MCF 10A (cell line): ENCODE data around the gene ZDHHC17. TPM values are rescaled to one million over a fixed set of nuclear protein-coding genes. Genes with fewer than 3 reads are reported as not detected.

Experiments
- Bru-seq: library from RNA; stranded (reverse); fragments of 400-500 nt; gene quantifications from one replicate; lab custom pipeline; 2021; lab: Mats Ljungman, UMichigan
- BruChase-seq, 2 experiments: library from RNA; stranded (reverse); fragments of 400-500 nt; gene quantifications; one replicate each; lab custom pipeline; 2021; lab: Mats Ljungman, UMichigan
- BruUV-seq: library from RNA; stranded (reverse); fragments of 400-500 nt; replicated peaks from 2 replicates; lab custom pipeline; 2021; lab: Mats Ljungman, UMichigan
- CTCF ChIA-PET: fragments of 300-600 bp; sonication (Branson Sonifier 250); formaldehyde crosslinking; extraction: SDS; loops from one replicate; lab custom pipeline; 2021; ENCODE audit warnings: antibody characterized with exemption, inconsistent platforms; lab: Yijun Ruan, JAX
- POLR2A ChIA-PET: fragments of 300-600, 350-650 bp; sonication (Branson Sonifier 250); formaldehyde crosslinking; extraction: SDS; loops from one replicate; lab custom pipeline; 2020; ENCODE audit warnings: antibody characterized with exemption, inconsistent platforms; lab: Yijun Ruan, JAX
- DNase-seq: peaks from one replicate; pipeline ENCODE4 v3.0.0-alpha.2; 2018; ENCODE audit not compliant: unreplicated experiment
- H3K27ac Mint-ChIP-seq: one replicate; pipeline ENCODE4 v1.8.0; 2022; ENCODE audit warnings: mild to moderate bottlenecking, low read depth, mixed read lengths; ENCODE audit not compliant: unreplicated experiment
- H3K27me3 Mint-ChIP-seq: one replicate; pipeline ENCODE4 v1.8.0; 2022; ENCODE audit warnings: mixed read lengths; ENCODE audit not compliant: insufficient read depth, unreplicated experiment
- H3K36me3 Mint-ChIP-seq: one replicate; pipeline ENCODE4 v1.8.0; 2022; ENCODE audit warnings: mild to moderate bottlenecking, moderate library complexity, mixed read lengths; ENCODE audit not compliant: insufficient read depth, unreplicated experiment
- H3K4me1 Mint-ChIP-seq: one replicate; pipeline ENCODE4 v1.8.0; 2022; ENCODE audit warnings: mixed read lengths; ENCODE audit not compliant: insufficient read depth, unreplicated experiment
- H3K4me3 Mint-ChIP-seq: one replicate; pipeline ENCODE4 v1.8.0; 2022; ENCODE audit warnings: mild to moderate bottlenecking, moderate library complexity, mixed read lengths; ENCODE audit not compliant: unreplicated experiment
- H3K9me3 Mint-ChIP-seq: one replicate; pipeline ENCODE4 v1.8.0; 2022; ENCODE audit warnings: mixed read lengths; ENCODE audit not compliant: unreplicated experiment
- CTCF ChIP-seq: fragments of 200-600 bp; IDR thresholded peaks from one replicate; pipeline ENCODE4 v1.8.0; 2022; ENCODE audit warnings: antibody characterized with exemption, mild to moderate bottlenecking; ENCODE audit not compliant: unreplicated experiment
- intact Hi-C: fragments of 100-400 bp; cut with micrococcal nuclease; formaldehyde crosslinking; loops from 2 replicates; pipeline ENCODE4 v1.14.1; 2022
- long read RNA-seq: library from polyadenylated mRNA; stranded (forward); transcript quantifications from one replicate; pipeline ENCODE4 v2.0.0, GENCODE V29; 2022
- total RNA-seq: library from RNA; stranded (reverse); gene quantifications from 2 replicates; pipeline ENCODE4 v1.2.3, GENCODE V29; 2022

ZDHHC17 gene, protein sequence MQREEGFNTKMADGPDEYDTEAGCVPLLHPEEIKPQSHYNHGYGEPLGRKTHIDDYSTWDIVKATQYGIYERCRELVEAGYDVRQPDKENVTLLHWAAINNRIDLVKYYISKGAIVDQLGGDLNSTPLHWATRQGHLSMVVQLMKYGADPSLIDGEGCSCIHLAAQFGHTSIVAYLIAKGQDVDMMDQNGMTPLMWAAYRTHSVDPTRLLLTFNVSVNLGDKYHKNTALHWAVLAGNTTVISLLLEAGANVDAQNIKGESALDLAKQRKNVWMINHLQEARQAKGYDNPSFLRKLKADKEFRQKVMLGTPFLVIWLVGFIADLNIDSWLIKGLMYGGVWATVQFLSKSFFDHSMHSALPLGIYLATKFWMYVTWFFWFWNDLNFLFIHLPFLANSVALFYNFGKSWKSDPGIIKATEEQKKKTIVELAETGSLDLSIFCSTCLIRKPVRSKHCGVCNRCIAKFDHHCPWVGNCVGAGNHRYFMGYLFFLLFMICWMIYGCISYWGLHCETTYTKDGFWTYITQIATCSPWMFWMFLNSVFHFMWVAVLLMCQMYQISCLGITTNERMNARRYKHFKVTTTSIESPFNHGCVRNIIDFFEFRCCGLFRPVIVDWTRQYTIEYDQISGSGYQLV
- total RNA-seq (26.9 and 28.3 TPM in 2 replicates), Bru-seq, nascent RNA (percentile 82 among the genes with signal in this experiment), BruChase-seq, experiment 1, labeled RNA remaining after a 6-hour chase (percentile 78 among the genes with signal in this experiment), BruChase-seq, experiment 2, labeled RNA remaining after a 2-hour chase (percentile 80 among the genes with signal in this experiment)
- long read RNA-seq, full-length matches to known transcripts: 5 of 14 reads
- long read RNA-seq, partial matches to known transcripts: 3 of 14 reads
- long read RNA-seq, other reads (novel, unspliced or antisense): 6 of 14 reads

GRCh38 chr12:76763746-76764675, at the start of gene ZDHHC17:
ZDHHC17 (plus strand) TSS chr12:76764115; CDS start chr12:76764237, 122 bp downstream.
- ChIA-PET POLR2A (interaction anchor here (0.6 to 2.0 kb wide), 10 partner anchors 10 to 203 kb away, joined by 3 to 11 read pairs (median 4); no protein-coding TSS in a partner anchor), CTCF (interaction anchor here (0.6 to 5.8 kb wide), 8 partner anchors 10 to 716 kb away, joined by 3 to 38 read pairs (median 3); no protein-coding TSS in a partner anchor)
- TF ChIP-seq CTCF: no peak
- BruUV-seq: no TSS peak
- H3K4me1 Mint-ChIP-seq: peaks cover 14% of the 10 kb centered on the region
- no peaks in the 10 kb centered on the region for H3K27me3 Mint-ChIP-seq
- H3K27ac Mint-ChIP-seq: peak within 1 kb of the TSS; percentile 94
- intact Hi-C loops: no loop called here
- DNase-seq: peak; percentile 90
- no peaks in the 10 kb centered on the region for H3K9me3 Mint-ChIP-seq
- peak within 1 kb of the TSS; percentile 95 for H3K4me3 Mint-ChIP-seq
- no peaks in the 10 kb centered on the region for H3K36me3 Mint-ChIP-seq

DNA sequence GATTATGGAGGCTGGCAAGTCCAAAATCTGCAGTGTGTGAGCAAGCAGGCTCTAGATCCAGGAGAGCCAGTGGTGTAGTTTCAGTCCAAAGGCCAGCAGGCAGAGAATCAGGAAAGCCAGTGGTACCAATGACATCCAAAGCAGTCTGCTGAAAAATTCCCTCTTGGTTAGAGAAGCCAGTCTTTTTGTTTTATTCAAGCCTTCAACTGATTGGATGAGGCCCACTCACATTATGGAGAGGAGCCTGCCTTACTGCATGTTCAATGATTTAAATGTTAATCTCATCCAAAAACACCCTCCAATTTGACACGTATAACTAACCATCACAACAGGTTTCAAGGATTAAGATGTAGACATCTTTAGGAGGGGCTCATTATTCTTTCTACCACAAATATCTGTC, 49.5 kb upstream of the ZDHHC17 start:
- no peaks in the 10 kb centered on the region for H3K9me3 Mint-ChIP-seq
- POLR2A ChIA-PET: no interaction called here
- H3K4me1 Mint-ChIP-seq: peaks cover 5% of the 10 kb centered on the region
- no peaks in the 10 kb centered on the region for H3K27me3 Mint-ChIP-seq
- intact Hi-C loops: no loop called here
- no peak overlapping the region for H3K4me3 Mint-ChIP-seq
- no peak overlapping the region for H3K27ac Mint-ChIP-seq
- CTCF ChIA-PET: no interaction called here
- TF ChIP-seq CTCF: no peak
- no peaks in the 10 kb centered on the region for H3K36me3 Mint-ChIP-seq
- BruUV-seq: no TSS peak
- DNase-seq: no peak

- Mint-ChIP-seq H3K9me3 (no peaks in the 10 kb centered on the region), H3K4me3 (no peak overlapping the region), H3K4me1 (peaks cover 5% of the 10 kb centered on the region), H3K27me3 (no peaks in the 10 kb centered on the region), H3K36me3 (no peaks in the 10 kb centered on the region), H3K27ac (no peak overlapping the region)
- no peak for DNase-seq
- no peak for TF ChIP-seq CTCF
- CTCF ChIA-PET: no interaction called here
- intact Hi-C loops: no loop called here
- BruUV-seq: no TSS peak
- POLR2A ChIA-PET: no interaction called here
Measured at GRCh38 chr12:76714861-76715260, 49.1 kb upstream of the ZDHHC17 start.
